ENCODE data around the gene SMYD4.

DNA sequence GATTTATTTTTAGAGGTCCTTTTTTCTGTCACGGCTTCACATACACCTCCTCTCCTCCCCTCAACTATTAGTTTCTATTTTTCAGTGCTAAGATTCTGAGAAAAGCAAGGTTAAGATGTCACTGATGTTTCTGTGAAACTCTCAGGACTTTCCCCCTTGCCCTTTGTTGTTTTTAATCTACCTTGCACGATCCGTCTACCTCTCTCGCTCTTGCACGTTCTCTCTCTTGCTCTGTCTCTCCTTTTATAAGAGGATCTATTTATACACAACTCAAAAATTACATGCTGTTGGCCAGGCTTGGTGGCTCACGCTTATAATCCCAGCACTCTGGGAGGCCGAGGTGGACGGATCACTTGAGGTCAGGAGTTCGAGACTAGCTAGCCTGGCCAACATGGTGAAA, 43.7 kb upstream of the SMYD4 start:
- TF ChIP-seq, protein P1, sequence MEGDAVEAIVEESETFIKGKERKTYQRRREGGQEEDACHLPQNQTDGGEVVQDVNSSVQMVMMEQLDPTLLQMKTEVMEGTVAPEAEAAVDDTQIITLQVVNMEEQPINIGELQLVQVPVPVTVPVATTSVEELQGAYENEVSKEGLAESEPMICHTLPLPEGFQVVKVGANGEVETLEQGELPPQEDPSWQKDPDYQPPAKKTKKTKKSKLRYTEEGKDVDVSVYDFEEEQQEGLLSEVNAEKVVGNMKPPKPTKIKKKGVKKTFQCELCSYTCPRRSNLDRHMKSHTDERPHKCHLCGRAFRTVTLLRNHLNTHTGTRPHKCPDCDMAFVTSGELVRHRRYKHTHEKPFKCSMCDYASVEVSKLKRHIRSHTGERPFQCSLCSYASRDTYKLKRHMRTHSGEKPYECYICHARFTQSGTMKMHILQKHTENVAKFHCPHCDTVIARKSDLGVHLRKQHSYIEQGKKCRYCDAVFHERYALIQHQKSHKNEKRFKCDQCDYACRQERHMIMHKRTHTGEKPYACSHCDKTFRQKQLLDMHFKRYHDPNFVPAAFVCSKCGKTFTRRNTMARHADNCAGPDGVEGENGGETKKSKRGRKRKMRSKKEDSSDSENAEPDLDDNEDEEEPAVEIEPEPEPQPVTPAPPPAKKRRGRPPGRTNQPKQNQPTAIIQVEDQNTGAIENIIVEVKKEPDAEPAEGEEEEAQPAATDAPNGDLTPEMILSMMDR (IDR thresholded peaks at IDR 0.05 in 4 of 5, conservative IDR thresholded peaks at IDR 0.05 in 1 of 5) = no peak
- TF ChIP-seq POLR2A (IDR thresholded peaks at IDR 0.05) = no peak
